SU-DHL-6 (cell line): ENCODE results near the gene DICER1.
"Not testable (repeated sequence)": the region's sequence is repeated elsewhere in the genome, so short reads cannot be mapped to it uniquely, and the experiment has no call there.

Experiments used
- H2AFZ ChIP-seq: fragments of 200-600 bp; sonication (generic); 2 replicates; pipeline ENCODE4 v1.6.1; 2014; ENCODE audit warnings: low read depth, mild to moderate bottlenecking, moderate library complexity, mixed read lengths, antibody characterized with exemption, low read length; ENCODE audit not compliant: severe bottlenecking
- H3F3A ChIP-seq: fragments of 200-600 bp; shearing (Covaris generic); 2 replicates; pipeline ENCODE4 v1.6.0; 2016; ENCODE audit warnings: antibody characterized with exemption, mild to moderate bottlenecking; ENCODE audit not compliant: insufficient read depth
- H3K27ac ChIP-seq: fragments of 200-600 bp; sonication (generic); 2 replicates; pipeline ENCODE4 v1.5.1; 2016; ENCODE audit warnings: low read depth, mild to moderate bottlenecking, low read length, moderate library complexity, mixed read lengths
- H3K27me3 ChIP-seq: fragments of 200-600 bp; sonication (generic), shearing (Covaris generic); 2 replicates; pipeline ENCODE4 v1.6.0; 2014; ENCODE audit warnings: mild to moderate bottlenecking, low read length
- H3K36me3 ChIP-seq: fragments of 200-600 bp; sonication (generic); 2 replicates; pipeline ENCODE4 v1.6.1; 2014; ENCODE audit warnings: mild to moderate bottlenecking, low read length, mixed read lengths
- H3K4me2 ChIP-seq: fragments of 300-600, 200-600 bp; shearing (Covaris generic), sonication (generic); 2 replicates; pipeline ENCODE4 v1.6.0; 2014; ENCODE audit warnings: low read length, low read depth, mild to moderate bottlenecking; ENCODE audit not compliant: poor library complexity, severe bottlenecking
- H3K4me3 ChIP-seq: fragments of 200-600 bp; sonication (generic); 2 replicates; pipeline ENCODE4 v1.5.1; 2014; ENCODE audit warnings: antibody characterized with exemption, low read length, mild to moderate bottlenecking, mixed read lengths; ENCODE audit not compliant: insufficient read depth, poor library complexity, severe bottlenecking
- H3K79me2 ChIP-seq: fragments of 200-600 bp; sonication (generic); 2 replicates; pipeline ENCODE4 v1.6.1; 2014; ENCODE audit warnings: mild to moderate bottlenecking, low read length, moderate library complexity; ENCODE audit not compliant: insufficient read depth
- H3K9ac ChIP-seq: fragments of 200-600 bp; sonication (generic); 2 replicates; pipeline ENCODE4 v1.7.0; 2014; ENCODE audit warnings: mild to moderate bottlenecking, low read length
- H3K9me2 ChIP-seq: fragments of 200-600 bp; sonication (generic); replicated peaks from 2 replicates; pipeline ENCODE4 v1.6.1; 2014; ENCODE audit warnings: low read length; ENCODE audit not compliant: insufficient read depth
- H3K9me3 ChIP-seq: fragments of 200-600 bp; sonication (generic); 2 replicates; pipeline ENCODE4 v1.6.1; 2014; ENCODE audit warnings: low read length, mixed read lengths; ENCODE audit not compliant: insufficient read depth
- H4K20me1 ChIP-seq: fragments of 200-600 bp; sonication (generic); 2 replicates; pipeline ENCODE4 v1.6.1; 2014; ENCODE audit warnings: low read depth, mild to moderate bottlenecking, antibody characterized with exemption, low read length, moderate library complexity, mixed read lengths
- EZH2phosphoT487 ChIP-seq: fragments of 200-600 bp; sonication (generic), shearing (Covaris generic); conservative IDR thresholded peaks from 2 replicates; pipeline ENCODE4 v1.6.1; 2018; ENCODE audit warnings: mild to moderate bottlenecking, antibody characterized with exemption, low read length, moderate library complexity, mixed read lengths
- TF ChIP-seq, protein P1 (sequence below): fragments of 200-600 bp; sonication (generic); IDR thresholded peaks from one replicate; pipeline ENCODE4 v1.5.1; 2017; ENCODE audit warnings: antibody characterized with exemption, mild to moderate bottlenecking, low read length, moderate library complexity; ENCODE audit not compliant: insufficient read depth, poor library complexity, severe bottlenecking

The DICER1 gene

DNA sequence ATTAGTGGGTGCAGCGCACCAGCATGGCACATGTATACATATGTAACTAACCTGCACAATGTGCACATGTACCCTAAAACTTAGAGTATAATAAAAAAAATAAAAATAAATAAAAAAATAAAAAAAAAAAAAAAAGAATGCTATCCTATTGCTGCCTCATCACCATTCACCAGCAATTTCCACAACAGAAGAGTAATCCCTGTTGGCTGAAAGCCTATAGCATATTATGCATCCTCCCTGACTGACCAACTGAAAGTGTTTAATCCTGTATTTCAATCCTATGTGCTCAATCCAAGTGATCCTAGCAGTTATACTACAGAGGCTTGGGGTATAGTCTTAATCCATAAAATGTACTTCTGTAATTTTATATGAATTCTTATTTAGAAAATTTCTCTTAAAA lies 18.5 kb downstream of the DICER1 start:
- no peak for TF ChIP-seq EZH2phosphoT487
- TF ChIP-seq, protein P1, sequence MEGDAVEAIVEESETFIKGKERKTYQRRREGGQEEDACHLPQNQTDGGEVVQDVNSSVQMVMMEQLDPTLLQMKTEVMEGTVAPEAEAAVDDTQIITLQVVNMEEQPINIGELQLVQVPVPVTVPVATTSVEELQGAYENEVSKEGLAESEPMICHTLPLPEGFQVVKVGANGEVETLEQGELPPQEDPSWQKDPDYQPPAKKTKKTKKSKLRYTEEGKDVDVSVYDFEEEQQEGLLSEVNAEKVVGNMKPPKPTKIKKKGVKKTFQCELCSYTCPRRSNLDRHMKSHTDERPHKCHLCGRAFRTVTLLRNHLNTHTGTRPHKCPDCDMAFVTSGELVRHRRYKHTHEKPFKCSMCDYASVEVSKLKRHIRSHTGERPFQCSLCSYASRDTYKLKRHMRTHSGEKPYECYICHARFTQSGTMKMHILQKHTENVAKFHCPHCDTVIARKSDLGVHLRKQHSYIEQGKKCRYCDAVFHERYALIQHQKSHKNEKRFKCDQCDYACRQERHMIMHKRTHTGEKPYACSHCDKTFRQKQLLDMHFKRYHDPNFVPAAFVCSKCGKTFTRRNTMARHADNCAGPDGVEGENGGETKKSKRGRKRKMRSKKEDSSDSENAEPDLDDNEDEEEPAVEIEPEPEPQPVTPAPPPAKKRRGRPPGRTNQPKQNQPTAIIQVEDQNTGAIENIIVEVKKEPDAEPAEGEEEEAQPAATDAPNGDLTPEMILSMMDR: no peak
- H3K9ac ChIP-seq: no peak overlapping the region
- H3K27me3 ChIP-seq: no peaks in the 10 kb centered on the region
- H3K36me3 ChIP-seq: no peaks in the 10 kb centered on the region
- no peaks in the 10 kb centered on the region for H3K9me3 ChIP-seq
- H4K20me1 ChIP-seq: peaks cover 5% of the 10 kb centered on the region; the same call in 1 of the 2 replicates
- H3F3A ChIP-seq: no peaks in the 10 kb centered on the region
- peaks cover 66% of the 10 kb centered on the region for H3K79me2 ChIP-seq
- H3K27ac ChIP-seq: no peak overlapping the region
- H2AFZ ChIP-seq: no peak overlapping the region
- H3K9me2 ChIP-seq: no peaks in the 10 kb centered on the region
- H3K4me2 ChIP-seq: no peak overlapping the region
- H3K4me3 ChIP-seq: no peak overlapping the region

DNA sequence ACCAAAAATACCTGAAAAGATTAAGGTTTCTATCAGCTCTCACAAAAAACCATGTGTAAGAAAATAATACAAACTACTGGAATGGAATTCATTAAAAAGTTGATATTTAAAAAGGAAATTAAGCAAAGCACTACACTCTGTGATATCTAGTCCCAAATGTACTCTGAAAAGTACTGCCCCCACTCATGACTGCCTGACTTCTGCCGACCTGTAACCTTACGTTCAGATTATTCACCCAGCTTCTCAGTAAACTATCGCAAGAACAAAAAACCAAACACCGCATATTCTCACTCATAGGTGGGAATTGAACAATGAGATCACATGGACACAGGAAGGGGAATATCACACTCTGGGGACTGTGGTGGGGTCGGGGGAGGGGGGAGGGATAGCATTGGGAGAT lies 18.9 kb downstream of the DICER1 start:
- not testable (repeated sequence) for H4K20me1 ChIP-seq, H3F3A ChIP-seq, H3K9me3 ChIP-seq, H3K9me2 ChIP-seq, H3K4me2 ChIP-seq, H3K9ac ChIP-seq, H3K27ac ChIP-seq, H3K27me3 ChIP-seq, H3K4me3 ChIP-seq, H2AFZ ChIP-seq, H3K36me3 ChIP-seq
- H3K79me2 ChIP-seq: peaks cover 62% of the 10 kb centered on the region

DNA sequence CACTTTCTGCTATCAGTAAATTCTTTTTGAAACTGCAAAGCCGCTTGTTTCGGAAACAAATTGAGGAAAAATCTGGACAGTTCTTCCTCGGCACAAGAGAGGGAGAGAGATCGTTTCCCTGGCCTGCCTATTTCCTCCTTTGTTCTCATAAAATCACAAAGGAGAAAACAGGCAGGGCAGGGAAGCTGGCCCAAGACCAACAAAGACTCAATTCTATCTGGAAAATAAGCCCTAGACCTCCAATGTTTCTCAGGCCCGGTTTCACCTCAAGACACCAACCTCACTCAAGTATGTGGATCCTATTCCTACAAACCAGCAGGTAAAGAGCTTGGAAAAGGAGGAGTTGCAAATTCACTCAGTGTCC lies 19.5 kb downstream of the DICER1 start:
- Histone ChIP-seq H3K4me2 (no peak overlapping the region), H3K79me2 (peaks cover 56% of the 10 kb centered on the region), H4K20me1 (peaks cover 5% of the 10 kb centered on the region; the same call in 1 of the 2 replicates)

DNA sequence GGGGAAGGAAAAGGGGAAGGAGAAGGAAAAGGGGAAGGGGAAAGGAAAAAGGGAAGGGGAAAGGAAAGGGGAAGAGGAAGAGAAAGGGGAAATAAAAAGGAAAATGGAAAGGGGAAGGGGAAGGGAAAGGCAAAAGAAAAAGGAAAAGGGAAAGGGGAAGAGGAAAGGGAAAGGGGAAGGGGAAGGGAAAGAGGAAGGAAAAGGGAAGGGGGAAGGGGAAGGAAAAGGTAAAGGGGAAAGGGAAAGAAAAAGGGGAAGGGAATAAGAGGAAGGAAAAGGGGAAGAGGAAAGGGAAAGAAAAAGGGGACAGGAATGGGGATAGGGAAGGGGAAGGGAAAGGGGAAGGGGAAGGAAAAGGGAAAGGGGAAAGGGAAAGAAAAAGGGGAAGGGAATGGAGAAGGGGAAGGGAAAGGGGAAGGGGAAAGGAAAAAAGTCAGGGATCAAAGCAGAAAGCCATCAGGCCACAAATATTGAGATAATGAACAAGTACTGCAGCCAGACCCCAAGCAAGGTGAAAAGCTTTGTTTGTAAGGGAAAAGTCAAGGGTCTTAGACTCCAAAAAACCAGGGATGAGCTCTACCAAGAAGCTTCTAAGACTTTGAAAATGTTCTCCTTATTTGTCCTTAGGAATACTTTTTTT lies 20.0 kb downstream of the DICER1 start:
- no peaks in the 10 kb centered on the region for H3K27me3 ChIP-seq
- H3K4me3 ChIP-seq: no peak overlapping the region
- H3K9me3 ChIP-seq: no peaks in the 10 kb centered on the region
- no peak overlapping the region for H3K27ac ChIP-seq
- 0 out of 2 replicates have a peak, but pooled peaks cover 9% of the 10 kb centered on the region for H3K36me3 ChIP-seq
- H4K20me1 ChIP-seq: peaks cover 1% of the 10 kb centered on the region; the same call in 1 of the 2 replicates
- no peaks in the 10 kb centered on the region for H3F3A ChIP-seq
- peaks cover 51% of the 10 kb centered on the region for H3K79me2 ChIP-seq
- no peak overlapping the region for H3K4me2 ChIP-seq
- no peak overlapping the region for H2AFZ ChIP-seq
- TF ChIP-seq, protein P1: no peak
- no peak for TF ChIP-seq EZH2phosphoT487
- no peaks in the 10 kb centered on the region for H3K9me2 ChIP-seq
- no peak overlapping the region for H3K9ac ChIP-seq

More for the DNA sequence above, 19.5 kb downstream of the DICER1 start:
- H3K27me3 ChIP-seq: no peaks in the 10 kb centered on the region
- 0 out of 2 replicates have a peak, but pooled peaks cover 5% of the 10 kb centered on the region for H3K36me3 ChIP-seq
- H2AFZ ChIP-seq: no peak overlapping the region
- H3K9ac ChIP-seq: no peak overlapping the region
- no peak overlapping the region for H3K27ac ChIP-seq
- no peaks in the 10 kb centered on the region for H3K9me2 ChIP-seq
- no peak for TF ChIP-seq EZH2phosphoT487
- H3K9me3 ChIP-seq: no peaks in the 10 kb centered on the region
- no peaks in the 10 kb centered on the region for H3F3A ChIP-seq
- no peak overlapping the region for H3K4me3 ChIP-seq
